Sigmoid colon (tissue), 3 donors: ENCODE results near the gene SPOP.

Experiments
- CTCF ChIP-seq, 4 experiments: fragments of 450-650 bp in 3 of 4; fragments of 200-600 bp in 1 of 4; IDR thresholded peaks; one replicate each; pipeline ENCODE4 v1.5.1; 2016 to 2019; ENCODE audit warnings: antibody characterized with exemption in 4 of 4, mild to moderate bottlenecking in 3 of 4, moderate library complexity in 2 of 4
- POLR2A ChIP-seq, 2 donors: fragments of 450-650 bp; IDR thresholded peaks; one replicate each; pipeline ENCODE4 v1.6.1; 2016; ENCODE audit warnings: antibody characterized with exemption in 2 of 2, mild to moderate bottlenecking in 2 of 2, moderate library complexity in 2 of 2

- TF ChIP-seq CTCF (IDR thresholded peaks at IDR 0.05) (no peak), POLR2A (IDR thresholded peaks at IDR 0.05) (no peak)
These were observed 73.5 kb downstream of the SPOP start for GRCh38 chr17:49604314-49604869.
